CD14-positive monocyte (primary cell): ENCODE measurements around the gene B4GALT6. TPM values are rescaled to one million over a fixed set of nuclear protein-coding genes. Genes with fewer than 3 reads are reported as not detected.
A peak's percentile ranks its signal among the peaks of the same experiment; 100 is the strongest.

Source experiments
- DNase-seq, 3 donors: peaks; one replicate each; pipeline ENCODE4 v3.0.0-alpha.2; 2011 to 2022
- H2AFZ ChIP-seq: 2 replicates; pipeline ENCODE4 v1.6.0; 2012; ENCODE audit warnings: mild to moderate bottlenecking, low read depth, low read length, inconsistent platforms; ENCODE audit not compliant: insufficient read depth, poor library complexity, severe bottlenecking
- H3K27ac ChIP-seq, 2 donors: 1 replicate in 1 of 2; 2 replicates in 1 of 2; pipeline ENCODE4 v1.5.1; 2012 to 2013; ENCODE audit warnings: low read length in 2 of 2, control low read depth in 1 of 2, inconsistent platforms in 1 of 2, low read depth in 1 of 2, mild to moderate bottlenecking in 1 of 2
- H3K27me3 ChIP-seq, 2 donors: one replicate each; pipeline versions ENCODE4 v1.6.0 to v1.6.1; 2011 to 2013; ENCODE audit warnings: low read length in 2 of 2; ENCODE audit not compliant: control insufficient read depth in 2 of 2, insufficient read depth in 2 of 2
- H3K36me3 ChIP-seq, 2 donors: replicated peaks in 1 of 2; 1 replicate in 1 of 2; 2 replicates in 1 of 2; pipeline versions ENCODE4 v1.5.1 to v1.6.1; 2012 to 2013; ENCODE audit warnings: low read length in 2 of 2, control low read depth in 1 of 2, inconsistent platforms in 1 of 2, mild to moderate bottlenecking in 1 of 2; ENCODE audit not compliant: insufficient read depth in 2 of 2, control insufficient read depth in 1 of 2
- H3K4me1 ChIP-seq, 2 donors: 1 replicate in 1 of 2; 2 replicates in 1 of 2; pipeline versions ENCODE4 v1.5.1 to v1.6.1; 2012 to 2013; ENCODE audit warnings: low read length in 2 of 2, control low read depth in 1 of 2, inconsistent platforms in 1 of 2, mild to moderate bottlenecking in 1 of 2, moderate library complexity in 1 of 2; ENCODE audit not compliant: insufficient read depth in 2 of 2, control insufficient read depth in 1 of 2
- H3K4me2 ChIP-seq: replicated peaks from 2 replicates; pipeline ENCODE3; 2012; ENCODE audit warnings: low read length, moderate library complexity, mild to moderate bottlenecking; ENCODE audit not compliant: poor library complexity, severe bottlenecking; ENCODE audit errors: extremely low read depth
- H3K4me3 ChIP-seq, 3 experiments: fragments of 200-600 bp in 1 of 3; sonication (generic) in 1 of 3; replicated peaks in 1 of 3; 1 replicate in 2 of 3; 2 replicates in 1 of 3; pipeline ENCODE4 v1.5.1; 2011 to 2013; ENCODE audit warnings: low read length in 3 of 3, mild to moderate bottlenecking in 3 of 3, control low read depth in 2 of 3, low read depth in 2 of 3, inconsistent platforms in 1 of 3, moderate library complexity in 1 of 3
- H3K79me2 ChIP-seq: 2 replicates; pipeline ENCODE4 v1.6.0; 2012; ENCODE audit warnings: mild to moderate bottlenecking, control low read depth, inconsistent platforms, low read length, moderate library complexity; ENCODE audit not compliant: insufficient read depth
- H3K9ac ChIP-seq: 2 replicates; pipeline ENCODE4 v1.6.0; 2017; ENCODE audit warnings: low read length, mild to moderate bottlenecking; ENCODE audit not compliant: insufficient read depth, poor library complexity, severe bottlenecking
- H3K9me3 ChIP-seq, 2 donors: replicated peaks in 1 of 2; 1 replicate in 1 of 2; 2 replicates in 1 of 2; pipeline versions ENCODE4 v1.5.1 to v1.6.1; 2012 to 2013; ENCODE audit warnings: low read length in 2 of 2, control low read depth in 1 of 2; ENCODE audit not compliant: control insufficient read depth in 1 of 2, insufficient read depth in 1 of 2
- H4K20me1 ChIP-seq: 2 replicates; pipeline ENCODE4 v1.6.0; 2012; ENCODE audit warnings: mild to moderate bottlenecking, low read length, control low read depth, moderate library complexity; ENCODE audit not compliant: insufficient read depth
- H3K27ac Mint-ChIP-seq, 7 donors: one replicate each; pipeline ENCODE4 v1.8.0; 2020; ENCODE audit warnings: mild to moderate bottlenecking in 7 of 7, mixed read lengths in 7 of 7, moderate library complexity in 6 of 7, inconsistent platforms in 2 of 7
- H3K27me3 Mint-ChIP-seq, 3 donors: one replicate each; pipeline ENCODE4 v1.8.0; 2021 to 2022; ENCODE audit warnings: low read depth in 3 of 3, mild to moderate bottlenecking in 3 of 3, mixed read lengths in 3 of 3, moderate library complexity in 3 of 3, inconsistent platforms in 1 of 3
- H3K36me3 Mint-ChIP-seq, 2 donors: one replicate each; pipeline ENCODE4 v1.8.0; 2020; ENCODE audit warnings: mixed read lengths in 2 of 2, inconsistent platforms in 1 of 2, mild to moderate bottlenecking in 1 of 2
- H3K4me1 Mint-ChIP-seq: one replicate; pipeline ENCODE4 v1.8.0; 2020; ENCODE audit warnings: mild to moderate bottlenecking, mixed read lengths
- H3K4me3 Mint-ChIP-seq, 2 donors: one replicate each; pipeline ENCODE4 v1.8.0; 2020; ENCODE audit warnings: mild to moderate bottlenecking in 2 of 2, mixed read lengths in 2 of 2, moderate library complexity in 1 of 2
- H3K9me3 Mint-ChIP-seq, 7 donors: one replicate each; pipeline ENCODE4 v1.8.0; 2020 to 2022; ENCODE audit warnings: mixed read lengths in 7 of 7, mild to moderate bottlenecking in 6 of 7, moderate library complexity in 6 of 7, inconsistent platforms in 2 of 7
- CTCF ChIP-seq: fragments of 200-600 bp; IDR thresholded peaks from one replicate; pipeline ENCODE4 v1.8.0; 2022; ENCODE audit warnings: antibody characterized with exemption, mild to moderate bottlenecking
- WGBS: methylation state at CpG from one replicate; pipeline ENCODE4 v1.1.5; 2013; ENCODE audit warnings: missing lambda C conversion rate; ENCODE audit not compliant: insufficient coverage; 5-methylcytosine and 5-hydroxymethylcytosine counted together
- intact Hi-C, 2 donors: fragments of 100-400 bp; cut with micrococcal nuclease; formaldehyde crosslinking; loops; one replicate each; pipeline versions ENCODE4 v1.15.0 to v1.15.1; 2023
- polyA plus RNA-seq, 3 donors: library from polyadenylated mRNA; depleted of rRNA in 1 of 3; unstranded in 2 of 3; stranded (reverse) in 1 of 3; fragments of 300-500 nt in 2 of 3; fragments of >200 nt in 1 of 3; fragmentation: Illumina TruSeq in 2 of 3; gene quantifications; 1 replicate in 2 of 3; 2 replicates in 1 of 3; pipeline ENCODE4 v1.2.3, GENCODE V29; 2012 to 2021

Gene B4GALT6
- polyA plus RNA-seq, 3 donors, result 0.09 to 0.68 (median 0.12) TPM

DNA sequence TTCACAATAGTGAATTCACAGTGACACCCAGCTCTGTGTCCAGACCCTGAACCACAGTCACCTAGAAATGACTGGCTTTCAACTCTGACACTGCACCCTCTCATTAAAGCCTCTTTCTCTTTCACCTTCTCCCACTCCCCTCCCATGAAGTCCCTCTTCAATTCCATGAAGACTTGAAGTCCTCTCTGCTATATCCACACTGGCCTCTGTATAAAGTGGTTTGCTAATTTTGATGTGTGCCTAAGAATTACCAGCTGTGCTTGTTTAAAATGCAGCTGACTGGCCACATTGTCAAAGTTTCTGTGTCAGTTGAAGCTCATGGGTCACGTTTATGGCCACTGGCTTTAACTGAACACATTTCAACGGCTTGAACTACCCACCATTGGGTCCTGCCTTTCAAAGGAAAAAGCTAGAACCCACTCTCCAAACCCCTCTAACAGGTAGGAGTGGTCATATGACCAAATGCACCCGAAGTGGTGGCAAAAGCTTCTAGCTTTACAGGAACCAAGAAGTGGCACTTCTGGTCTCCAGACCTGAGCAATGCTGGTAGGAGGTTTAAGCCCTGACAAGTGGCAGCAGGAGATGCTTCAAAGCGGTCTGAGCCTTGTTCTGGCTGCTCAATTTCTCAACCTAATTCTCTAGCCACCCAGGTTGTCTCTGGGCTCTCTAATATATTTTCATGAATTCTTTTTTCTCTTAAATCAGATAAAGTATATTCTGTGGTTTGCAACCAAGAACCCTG is 34.2 kb downstream of the B4GALT6 start:
- Histone ChIP-seq H3K9me3 (no peaks in the 10 kb centered on the region), H3K79me2 (no peaks in the 10 kb centered on the region), H3K27me3 (no peaks in the 10 kb centered on the region), H3K4me3 (no peak overlapping the region), H4K20me1 (no peaks in the 10 kb centered on the region), H3K4me2 (no peak overlapping the region), H3K36me3 (no peaks in the 10 kb centered on the region), H3K4me1 (peaks cover 10 to 15% of the 10 kb centered on the region in 2 donors), H3K27ac (no peak overlapping the region), H3K9ac (no peak overlapping the region), H2AFZ (no peak overlapping the region)
- Mint-ChIP-seq H3K36me3 (peaks cover 6% of the 10 kb centered on the region in 2 donors), H3K4me3 (no peak overlapping the region), H3K4me1 (peaks cover 22% of the 10 kb centered on the region), H3K27ac (no peak overlapping the region), H3K9me3 (peaks cover 0 to 1% (median 0%) of the 10 kb centered on the region in 7 donors), H3K27me3 (no peaks in the 10 kb centered on the region)
- no CpG with 5 or more reads among the region's 4 CpGs for WGBS
- no peak for TF ChIP-seq CTCF
- intact Hi-C loops, result no loop called here
- DNase-seq, result no peak

- no peak for DNase-seq
- no peaks in the 10 kb centered on the region for H4K20me1 ChIP-seq
- no peak overlapping the region for H3K4me3 Mint-ChIP-seq
- no peaks in the 10 kb centered on the region for H3K27me3 ChIP-seq
- H3K36me3 ChIP-seq, result no peaks in the 10 kb centered on the region
- H3K4me1 ChIP-seq, result peaks cover 10 to 15% of the 10 kb centered on the region in 2 donors
- H3K27ac Mint-ChIP-seq, result peak overlapping the region in 1 of 7 donors; percentile 43
- no peak overlapping the region for H3K4me3 ChIP-seq
- no peak overlapping the region for H2AFZ ChIP-seq
- H3K9me3 Mint-ChIP-seq, result peaks cover 0 to 1% (median 0%) of the 10 kb centered on the region in 7 donors
- H3K36me3 Mint-ChIP-seq, result peaks cover 8 to 9% of the 10 kb centered on the region in 2 donors
- no peaks in the 10 kb centered on the region for H3K79me2 ChIP-seq
- TF ChIP-seq CTCF, result no peak
- no peaks in the 10 kb centered on the region for H3K27me3 Mint-ChIP-seq
- H3K27ac ChIP-seq, result no peak overlapping the region
- H3K9ac ChIP-seq, result no peak overlapping the region
- WGBS, result no CpG with 5 or more reads among the region's 2 CpGs
- H3K9me3 ChIP-seq, result no peaks in the 10 kb centered on the region
- H3K4me1 Mint-ChIP-seq, result peaks cover 22% of the 10 kb centered on the region
- H3K4me2 ChIP-seq, result no peak overlapping the region
- intact Hi-C loops, result no loop called here
These were observed 34.9 kb downstream of the B4GALT6 start for GRCh38 chr18:31649449-31649848.
